Mucosa of descending colon (tissue), 3 donors: ENCODE data around the gene R3HDM2. TPM values are rescaled to one million over a fixed set of nuclear protein-coding genes. Genes with fewer than 3 reads are reported as not detected.
A peak's percentile ranks its signal among the peaks of the same experiment; 100 is the strongest.

Experiments
- ATAC-seq: fragments of 200-7000 bp; cut with Tn5 transposase; one replicate; pipeline ENCODE4 v1.9.1; 2020; ENCODE audit warnings: mild to moderate bottlenecking, moderate library complexity
- DNase-seq, 3 donors: peaks; one replicate each; pipeline ENCODE4 v3.0.0-alpha.2; 2020
- H3K36me3 ChIP-seq: fragments of 200-600 bp; one replicate; pipeline ENCODE4 v1.8.0; 2021; ENCODE audit warnings: low read depth, mild to moderate bottlenecking
- H3K4me1 ChIP-seq: fragments of 200-600 bp; one replicate; pipeline ENCODE4 v1.8.0; 2021; ENCODE audit warnings: low read depth, mild to moderate bottlenecking
- H3K4me3 ChIP-seq: fragments of 200-600 bp; one replicate; pipeline ENCODE4 v1.8.0; 2021; ENCODE audit warnings: mild to moderate bottlenecking
- H3K9me3 ChIP-seq: fragments of 200-600 bp; one replicate; pipeline ENCODE4 v1.8.0; 2021; ENCODE audit warnings: mild to moderate bottlenecking
- CTCF ChIP-seq: fragments of 200-600 bp; IDR thresholded peaks from one replicate; pipeline ENCODE4 v1.8.0; 2022; ENCODE audit warnings: antibody characterized with exemption, mild to moderate bottlenecking
- intact Hi-C, 2 donors: fragments of 100-400 bp; cut with DNase I in 1 of 2; cut with micrococcal nuclease in 1 of 2; formaldehyde crosslinking; loops; one replicate each; pipeline versions ENCODE4 v1.11.0 to v1.11.1; 2022; cut with DNase I, micrococcal nuclease
- total RNA-seq, 3 donors: library from RNA; stranded (reverse); fragmentation: NEBNext Ultra II Directional in 2 of 3; extraction: Animal tissue kit (Norgen Biotek cat#: 25700) in 2 of 3; gene quantifications; one replicate each; pipeline versions ENCODE4 v1.2.1 to v1.2.4, GENCODE V29; 2021 to 2023
- donor health status: DM: no; HTN: no; CAD: no; lungs with moderate emphysema.
- donor health status: DM: no; HTN: no; CAD: no.
- donor health status: DM: no; HTN: yes; CAD: no.

R3HDM2 gene
- total RNA-seq, 3 donors from 2014 or later, result 43.9 to 80.8 (median 80.6) TPM

- no peaks in the 10 kb centered on the region for H3K9me3 ChIP-seq
- TF ChIP-seq CTCF, result peak; percentile 50
- ATAC-seq, result peak; percentile 61
- peaks cover 19% of the 10 kb centered on the region for H3K4me1 ChIP-seq
- peak in 2 of 3 donors; percentile 66 to 69 for DNase-seq
- H3K4me3 ChIP-seq, result no peak overlapping the region
- intact Hi-C loops, result no loop called here
- H3K36me3 ChIP-seq, result no peaks in the 10 kb centered on the region
Observed at GRCh38 chr12:57214398-57214781, 216.5 kb downstream of the R3HDM2 start.

GRCh38 chr12:57213763-57214397 lies 217.0 kb downstream of the R3HDM2 start:
- peak; percentile 3 for ATAC-seq
- no peaks in the 10 kb centered on the region for H3K9me3 ChIP-seq
- H3K4me1 ChIP-seq, result peaks cover 19% of the 10 kb centered on the region
- no peaks in the 10 kb centered on the region for H3K36me3 ChIP-seq
- TF ChIP-seq CTCF, result no peak
- intact Hi-C loops, result no loop called here
- no peak for DNase-seq
- no peak overlapping the region for H3K4me3 ChIP-seq

- H3K36me3 ChIP-seq, result no peaks in the 10 kb centered on the region
- peaks cover 19% of the 10 kb centered on the region for H3K4me1 ChIP-seq
- H3K9me3 ChIP-seq, result no peaks in the 10 kb centered on the region
- TF ChIP-seq CTCF, result peak; percentile 99
- no peak overlapping the region for H3K4me3 ChIP-seq
- peak; percentile 87 to 92 (median 91) for DNase-seq
- ATAC-seq, result peak; percentile 84
- intact Hi-C loops, result no loop called here
Observed at GRCh38 chr12:57213058-57213715, 217.7 kb downstream of the R3HDM2 start.

GRCh38 chr12:57212701-57213057 lies 218.2 kb downstream of the R3HDM2 start:
- no peaks in the 10 kb centered on the region for H3K9me3 ChIP-seq
- no peak overlapping the region for H3K4me3 ChIP-seq
- ATAC-seq (no peak), DNase-seq (no peak)
- no peaks in the 10 kb centered on the region for H3K36me3 ChIP-seq
- peaks cover 19% of the 10 kb centered on the region for H3K4me1 ChIP-seq
- intact Hi-C loops, result no loop called here
- TF ChIP-seq CTCF, result no peak

GRCh38 chr12:57211791-57212700 lies 218.8 kb downstream of the R3HDM2 start:
- no peak for TF ChIP-seq CTCF
- peak in 1 of 3 donors; percentile 53 for DNase-seq
- intact Hi-C loops, result no loop called here
- H3K36me3 ChIP-seq, result no peaks in the 10 kb centered on the region
- no peaks in the 10 kb centered on the region for H3K9me3 ChIP-seq
- ATAC-seq, result no peak
- H3K4me1 ChIP-seq, result peaks cover 15% of the 10 kb centered on the region
- H3K4me3 ChIP-seq, result no peak overlapping the region
